MM.1S (cell line): ENCODE data around the gene YBX2.

ENCODE experiments used
- DNase-seq: peaks from one replicate; pipeline ENCODE4 v3.0.0-alpha.2; 2015
- H2AFZ ChIP-seq: fragments of 300-600 bp; sonication (generic); 2 replicates; pipeline ENCODE4 v1.6.0; 2016; ENCODE audit warnings: antibody characterized with exemption, low read length
- H3F3A ChIP-seq: fragments of 300-600 bp; sonication (generic); 2 replicates; pipeline ENCODE4 v1.6.1; 2016; ENCODE audit warnings: mild to moderate bottlenecking, antibody characterized with exemption, low read length, moderate library complexity, mixed read lengths; ENCODE audit not compliant: insufficient read depth
- H3K27ac ChIP-seq: fragments of 300-600 bp; sonication (generic); 2 replicates; pipeline ENCODE4 v1.5.1; 2016; ENCODE audit warnings: mild to moderate bottlenecking, low read length
- H3K27me3 ChIP-seq: fragments of 300-600 bp; sonication (generic); replicated peaks from 2 replicates; pipeline ENCODE4 v1.6.0; 2016; ENCODE audit warnings: low read length; ENCODE audit not compliant: insufficient read depth
- H3K36me3 ChIP-seq: fragments of 300-600 bp; sonication (generic); replicated peaks from 2 replicates; pipeline ENCODE4 v1.6.1; 2016; ENCODE audit warnings: mild to moderate bottlenecking, low read length, mixed read lengths; ENCODE audit not compliant: insufficient read depth
- H3K4me1 ChIP-seq: fragments of 300-600 bp; sonication (generic); 2 replicates; pipeline ENCODE4 v1.6.1; 2016; ENCODE audit warnings: low read length, mixed read lengths
- H3K4me2 ChIP-seq: fragments of 300-600 bp; sonication (generic); 2 replicates; pipeline ENCODE4 v1.6.0; 2016; ENCODE audit warnings: low read depth, low read length
- H3K4me3 ChIP-seq: fragments of 300-600 bp; sonication (generic); 2 replicates; pipeline ENCODE4 v1.5.1; 2016; ENCODE audit warnings: low read length, mixed read lengths
- H3K79me2 ChIP-seq: fragments of 300-600 bp; sonication (generic); 2 replicates; pipeline ENCODE4 v1.6.1; 2016; ENCODE audit warnings: mixed run types, low read length, mixed read lengths
- H3K9ac ChIP-seq: fragments of 300-600 bp; sonication (generic); 2 replicates; pipeline ENCODE4 v1.6.1; 2016; ENCODE audit warnings: low read length, mixed read lengths
- H3K9me2 ChIP-seq: fragments of 300-600 bp; sonication (generic); replicated peaks from 2 replicates; pipeline ENCODE4 v1.6.1; 2016; ENCODE audit warnings: mild to moderate bottlenecking, low read length, mixed read lengths; ENCODE audit not compliant: insufficient read depth
- H3K9me3 ChIP-seq: fragments of 300-600 bp; sonication (generic); replicated peaks from 2 replicates; pipeline ENCODE4 v1.6.1; 2016; ENCODE audit warnings: mild to moderate bottlenecking, low read length, mixed read lengths; ENCODE audit not compliant: insufficient read depth
- H4K20me1 ChIP-seq: fragments of 300-600 bp; sonication (generic); 2 replicates; pipeline ENCODE4 v1.6.1; 2016; ENCODE audit warnings: mild to moderate bottlenecking, low read length, moderate library complexity, mixed read lengths; ENCODE audit not compliant: insufficient read depth
- EZH2 ChIP-seq: fragments of 300-600 bp; sonication (generic); optimal IDR thresholded peaks from 2 replicates; pipeline ENCODE3; 2017; ENCODE audit warnings: low read depth, mild to moderate bottlenecking, antibody characterized with exemption, low read length, mixed read lengths
- EZH2phosphoT487 ChIP-seq: fragments of 300-600 bp; sonication (generic); IDR thresholded peaks from 2 replicates; pipeline ENCODE4 v1.6.1; 2018; ENCODE audit warnings: antibody characterized with exemption, low read length
- TF ChIP-seq, protein P1 (sequence below): fragments of 300-600 bp; sonication (generic); IDR thresholded peaks from 2 replicates; pipeline ENCODE4 v1.5.1; 2016; ENCODE audit warnings: antibody characterized with exemption, low read length, mixed read lengths

YBX2 gene

DNA sequence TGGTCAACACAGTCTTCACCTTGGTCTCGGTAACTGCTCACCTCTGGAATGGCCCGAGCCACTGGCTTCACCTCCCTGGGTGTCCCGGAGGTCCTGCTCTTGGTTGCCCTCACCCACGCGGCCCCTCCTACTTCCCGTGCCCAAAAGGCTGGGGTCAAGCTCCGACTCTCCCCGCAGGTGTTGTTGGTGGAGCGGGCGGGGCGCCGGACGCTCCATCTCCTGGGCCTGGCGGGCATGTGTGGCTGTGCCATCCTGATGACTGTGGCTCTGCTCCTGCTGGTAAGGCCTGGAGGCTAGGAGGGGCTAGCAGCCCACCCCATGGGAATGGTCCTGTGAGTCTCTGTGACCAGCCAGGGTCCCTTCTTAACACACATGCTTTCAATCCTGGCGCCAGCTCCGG is 9.5 kb downstream of the YBX2 start:
- Histone ChIP-seq H3K9me3 (no peaks in the 10 kb centered on the region), H3K9me2 (no peaks in the 10 kb centered on the region), H3K27ac (no peak overlapping the region), H2AFZ (no peak overlapping the region), H3K9ac (no peak overlapping the region), H4K20me1 (no peaks in the 10 kb centered on the region), H3K27me3 (peaks cover 86% of the 10 kb centered on the region), H3K4me3 (no peak overlapping the region), H3K4me1 (peaks cover 10% of the 10 kb centered on the region), H3K36me3 (no peaks in the 10 kb centered on the region), H3K79me2 (no peaks in the 10 kb centered on the region), H3K4me2 (no peak overlapping the region), H3F3A (peaks cover 8% of the 10 kb centered on the region)
- TF ChIP-seq EZH2phosphoT487 (no peak), EZH2 (no peak)
- TF ChIP-seq, protein P1, sequence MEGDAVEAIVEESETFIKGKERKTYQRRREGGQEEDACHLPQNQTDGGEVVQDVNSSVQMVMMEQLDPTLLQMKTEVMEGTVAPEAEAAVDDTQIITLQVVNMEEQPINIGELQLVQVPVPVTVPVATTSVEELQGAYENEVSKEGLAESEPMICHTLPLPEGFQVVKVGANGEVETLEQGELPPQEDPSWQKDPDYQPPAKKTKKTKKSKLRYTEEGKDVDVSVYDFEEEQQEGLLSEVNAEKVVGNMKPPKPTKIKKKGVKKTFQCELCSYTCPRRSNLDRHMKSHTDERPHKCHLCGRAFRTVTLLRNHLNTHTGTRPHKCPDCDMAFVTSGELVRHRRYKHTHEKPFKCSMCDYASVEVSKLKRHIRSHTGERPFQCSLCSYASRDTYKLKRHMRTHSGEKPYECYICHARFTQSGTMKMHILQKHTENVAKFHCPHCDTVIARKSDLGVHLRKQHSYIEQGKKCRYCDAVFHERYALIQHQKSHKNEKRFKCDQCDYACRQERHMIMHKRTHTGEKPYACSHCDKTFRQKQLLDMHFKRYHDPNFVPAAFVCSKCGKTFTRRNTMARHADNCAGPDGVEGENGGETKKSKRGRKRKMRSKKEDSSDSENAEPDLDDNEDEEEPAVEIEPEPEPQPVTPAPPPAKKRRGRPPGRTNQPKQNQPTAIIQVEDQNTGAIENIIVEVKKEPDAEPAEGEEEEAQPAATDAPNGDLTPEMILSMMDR: no peak
- no peak for DNase-seq

DNA sequence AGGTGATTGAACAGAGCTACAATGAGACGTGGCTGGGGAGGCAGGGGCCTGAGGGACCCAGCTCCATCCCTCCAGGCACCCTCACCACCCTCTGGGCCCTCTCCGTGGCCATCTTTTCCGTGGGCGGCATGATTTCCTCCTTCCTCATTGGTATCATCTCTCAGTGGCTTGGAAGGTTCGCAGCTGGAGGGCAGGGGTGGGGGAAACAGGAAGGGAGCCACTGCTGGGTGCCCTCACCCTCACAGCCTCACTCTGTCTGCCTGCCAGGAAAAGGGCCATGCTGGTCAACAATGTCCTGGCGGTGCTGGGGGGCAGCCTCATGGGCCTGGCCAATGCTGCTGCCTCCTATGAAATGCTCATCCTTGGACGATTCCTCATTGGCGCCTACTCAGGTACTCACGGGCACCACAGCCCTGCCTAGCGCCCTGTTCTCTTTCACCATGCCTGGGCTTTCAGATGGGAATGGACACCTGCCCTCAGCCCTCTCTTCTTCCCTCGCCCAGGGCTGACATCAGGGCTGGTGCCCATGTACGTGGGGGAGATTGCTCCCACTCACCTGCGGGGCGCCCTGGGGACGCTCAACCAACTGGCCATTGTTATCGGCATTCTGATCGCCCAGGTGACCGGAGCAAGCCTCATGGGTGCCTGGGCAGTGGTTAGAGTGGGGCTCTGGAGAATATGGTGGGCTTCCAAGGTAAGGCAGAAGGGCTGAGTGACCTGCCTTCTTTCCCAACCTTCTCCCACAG is 10.8 kb downstream of the YBX2 start:
- peaks cover 85% of the 10 kb centered on the region for H3K27me3 ChIP-seq

DNA sequence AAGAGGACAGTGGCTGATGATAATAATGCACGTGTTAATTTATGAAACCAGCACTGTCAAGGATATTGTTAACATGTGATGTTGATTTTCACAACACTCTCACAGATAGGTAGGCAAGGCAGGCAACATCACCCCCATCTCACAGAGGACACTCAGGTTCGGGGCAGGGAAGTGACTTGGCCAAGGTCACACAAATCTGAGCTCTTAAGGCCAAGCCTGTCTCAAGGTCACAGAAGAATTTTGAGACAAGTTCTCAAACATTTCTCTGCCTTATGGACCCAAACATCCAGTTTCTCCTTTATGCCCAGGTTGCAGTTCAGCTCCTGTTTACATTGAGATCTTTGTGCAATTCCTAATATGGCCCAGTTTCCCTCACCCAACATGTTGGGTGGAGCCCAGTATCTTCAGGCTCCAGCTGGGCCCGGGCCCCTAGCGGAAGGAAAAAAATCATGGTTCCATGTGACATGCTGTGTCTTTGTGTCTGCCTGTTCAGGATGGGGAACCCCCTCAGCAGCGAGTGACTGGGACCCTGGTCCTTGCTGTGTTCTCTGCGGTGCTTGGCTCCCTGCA is 11.6 kb downstream of the YBX2 start:
- TF ChIP-seq EZH2: no peak
- TF ChIP-seq, protein P1: no peak
- TF ChIP-seq EZH2phosphoT487: no peak
- H3K9ac ChIP-seq: no peak overlapping the region
- DNase-seq: no peak
- no peaks in the 10 kb centered on the region for H3K79me2 ChIP-seq
- H3K27ac ChIP-seq: no peak overlapping the region
- H3K9me3 ChIP-seq: no peaks in the 10 kb centered on the region
- H3K36me3 ChIP-seq: no peaks in the 10 kb centered on the region
- H4K20me1 ChIP-seq: no peaks in the 10 kb centered on the region
- H3K4me2 ChIP-seq: no peak overlapping the region
- H2AFZ ChIP-seq: no peak overlapping the region
- H3K27me3 ChIP-seq: peaks cover 78% of the 10 kb centered on the region
- H3F3A ChIP-seq: peaks cover 8% of the 10 kb centered on the region
- no peak overlapping the region for H3K4me3 ChIP-seq
- H3K9me2 ChIP-seq: no peaks in the 10 kb centered on the region
- peaks cover 10% of the 10 kb centered on the region for H3K4me1 ChIP-seq

More for the DNA sequence above, 10.8 kb downstream of the YBX2 start:
- no peak for TF ChIP-seq EZH2
- Histone ChIP-seq H4K20me1 (no peaks in the 10 kb centered on the region), H3K27ac (no peak overlapping the region), H3K4me1 (peaks cover 10% of the 10 kb centered on the region), H3K4me2 (no peak overlapping the region), H3K36me3 (no peaks in the 10 kb centered on the region), H3F3A (peaks cover 8% of the 10 kb centered on the region), H3K79me2 (no peaks in the 10 kb centered on the region), H3K4me3 (no peak overlapping the region), H3K9me2 (no peaks in the 10 kb centered on the region), H3K9ac (no peak overlapping the region), H2AFZ (no peak overlapping the region), H3K9me3 (no peaks in the 10 kb centered on the region)
- DNase-seq: no peak
